ENCODE measurements around the gene PRPF8.

Gene PRPF8

GRCh38 chr17:1604831-1605528 is 79.7 kb downstream of the PRPF8 start:
- no peak for TF ChIP-seq POLR2A (IDR thresholded peaks at IDR 0.05; ENCODE audit: low read depth, low read length)
- DNase-seq (ENCODE audit: insufficient read length, low spot score) = no peak

DNA sequence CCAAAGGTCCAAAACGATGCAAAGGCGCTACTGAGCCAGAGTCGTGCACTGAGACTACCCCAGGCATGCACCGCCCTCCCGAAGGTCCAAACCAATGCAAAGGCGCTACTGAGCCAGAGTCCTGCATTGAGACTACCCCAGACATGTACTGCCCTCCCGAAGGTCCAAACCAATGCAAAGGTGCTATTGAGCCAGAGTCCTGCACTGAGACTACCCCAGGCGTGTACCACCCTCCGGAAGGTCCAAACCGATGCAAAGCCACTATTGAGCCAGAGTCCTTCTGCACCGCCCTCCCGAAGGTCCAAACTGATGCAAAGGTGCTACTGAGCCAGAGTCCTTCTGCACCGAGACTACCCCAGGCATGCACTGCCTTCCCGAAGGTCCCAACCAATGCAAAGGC is 83.1 kb downstream of the PRPF8 start:
- FAIRE-seq (no peak), DNase-seq (ENCODE audit: insufficient read length, low spot score) (no peak)
- TF ChIP-seq POLR2A (IDR thresholded peaks at IDR 0.05; ENCODE audit: low read depth, low read length) = no peak

More at GRCh38 chr17:1604831-1605528, 79.7 kb downstream of the PRPF8 start:
- FAIRE-seq = no peak
